GM19025 (cell line): ENCODE measurements around the gene KCNA2.

Experiments
- ATAC-seq: cut with Tn5 transposase; IDR thresholded peaks from one replicate; pipeline ENCODE4 v1.9.1; 2021; ENCODE audit warnings: mild to moderate bottlenecking, low read depth, moderate library complexity; ENCODE audit not compliant: unreplicated experiment

KCNA2 gene

DNA sequence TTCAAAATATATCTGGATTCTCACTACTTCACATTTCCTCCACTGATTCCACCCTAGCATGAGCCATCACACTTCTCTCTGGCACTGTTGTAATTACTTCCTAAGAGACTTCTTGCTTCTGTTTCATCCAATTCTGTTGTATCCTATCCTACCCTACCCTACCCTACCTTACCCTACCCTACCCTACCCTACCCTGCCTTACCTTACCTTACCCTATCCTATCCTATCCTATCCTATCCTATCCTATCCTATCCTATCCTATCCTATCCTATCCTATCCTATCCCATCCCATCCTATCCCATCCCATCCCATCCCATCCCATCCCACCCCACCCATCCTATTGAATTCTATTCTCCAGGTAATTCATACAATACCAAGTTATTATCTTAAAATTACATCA lies 29.7 kb downstream of the KCNA2 start:
- ATAC-seq = no peak

DNA sequence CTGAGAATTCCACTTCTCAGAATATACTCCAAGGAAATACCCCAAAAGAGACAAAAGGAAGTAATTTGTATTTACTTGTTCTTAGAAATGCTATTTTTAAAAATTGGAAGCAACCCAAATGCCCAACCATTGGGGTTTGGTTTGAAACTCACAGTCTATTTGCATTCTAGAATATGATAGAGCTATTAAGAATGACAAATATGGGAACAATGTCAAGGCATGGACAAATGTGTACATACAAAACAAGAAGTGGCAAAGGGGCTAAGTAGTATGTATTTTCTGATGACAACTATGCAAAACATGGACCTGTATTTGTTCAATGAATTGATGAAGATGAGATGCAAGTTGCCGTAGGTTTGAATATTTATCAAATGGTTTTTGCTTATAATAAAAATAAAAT lies 32.8 kb downstream of the KCNA2 start:
- ATAC-seq = no peak

DNA sequence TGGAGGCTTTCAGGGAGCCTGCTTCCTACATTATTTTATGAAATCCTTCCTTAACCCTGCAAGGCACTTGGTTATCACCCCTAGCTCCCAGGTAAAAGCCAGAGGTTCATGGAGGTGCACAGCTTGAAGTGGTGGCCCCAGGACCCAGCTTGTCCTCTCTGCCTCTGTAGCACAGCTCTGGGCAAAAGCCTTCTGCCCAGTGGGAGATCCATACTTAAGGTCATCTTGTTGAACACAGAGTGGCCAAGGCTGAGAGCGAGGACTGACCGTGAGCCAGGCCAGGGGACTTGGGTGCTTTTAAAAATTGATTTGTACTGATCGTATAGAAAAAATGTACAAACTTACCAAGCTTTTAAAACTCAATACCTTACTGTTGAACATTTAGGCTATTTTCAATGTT lies 33.4 kb downstream of the KCNA2 start:
- ATAC-seq = no peak

GRCh38 chr1:110570901-110571300 lies 35.3 kb downstream of the KCNA2 start:
- no peak for ATAC-seq

GRCh38 chr1:110570307-110570706 lies 35.9 kb downstream of the KCNA2 start:
- no peak for ATAC-seq

GRCh38 chr1:110566836-110567235 lies 39.3 kb downstream of the KCNA2 start:
- ATAC-seq = no peak

DNA sequence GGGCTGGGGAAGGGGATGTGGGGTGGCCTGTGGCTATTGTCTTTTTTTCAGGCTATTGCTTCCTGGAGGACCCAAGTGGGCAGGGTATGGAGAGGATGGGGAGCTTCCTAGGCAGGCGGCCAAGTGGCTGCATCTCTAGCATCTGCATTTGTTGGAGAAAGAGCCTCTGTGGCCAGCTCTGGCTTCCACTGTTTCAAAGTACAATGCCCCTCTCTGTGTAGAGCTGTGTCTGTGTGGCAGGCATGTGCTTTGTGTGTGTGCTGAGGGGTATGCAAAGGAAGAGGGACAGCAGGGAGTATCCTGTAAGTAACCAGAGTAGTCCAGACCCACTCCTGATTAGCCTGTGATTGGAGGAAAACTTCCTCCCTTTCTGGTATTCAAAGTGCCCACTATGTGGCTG lies 40.6 kb downstream of the KCNA2 start:
- ATAC-seq = no peak

DNA sequence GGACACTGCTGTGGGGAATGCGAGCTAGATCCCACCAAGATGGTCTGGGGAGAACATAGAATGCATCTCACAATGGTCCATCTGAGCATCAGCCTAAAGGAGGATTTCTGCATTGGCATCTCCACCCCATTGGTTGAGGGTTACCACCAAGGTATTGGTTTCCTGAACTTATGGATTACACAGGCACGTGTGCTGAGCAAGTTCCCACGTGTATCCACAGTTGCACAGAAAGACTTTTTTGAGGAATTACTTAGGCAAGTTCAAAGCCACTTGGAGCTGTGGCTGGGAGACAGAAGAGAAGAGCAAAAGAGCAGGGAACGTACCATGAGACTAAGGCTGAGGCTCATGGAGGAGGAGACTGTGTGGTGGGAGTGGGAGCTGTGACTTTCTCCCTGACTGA lies 43.1 kb downstream of the KCNA2 start:
- ATAC-seq = no peak

- ATAC-seq = no peak
Observed at GRCh38 chr1:110561596-110561995, 44.6 kb downstream of the KCNA2 start.

DNA sequence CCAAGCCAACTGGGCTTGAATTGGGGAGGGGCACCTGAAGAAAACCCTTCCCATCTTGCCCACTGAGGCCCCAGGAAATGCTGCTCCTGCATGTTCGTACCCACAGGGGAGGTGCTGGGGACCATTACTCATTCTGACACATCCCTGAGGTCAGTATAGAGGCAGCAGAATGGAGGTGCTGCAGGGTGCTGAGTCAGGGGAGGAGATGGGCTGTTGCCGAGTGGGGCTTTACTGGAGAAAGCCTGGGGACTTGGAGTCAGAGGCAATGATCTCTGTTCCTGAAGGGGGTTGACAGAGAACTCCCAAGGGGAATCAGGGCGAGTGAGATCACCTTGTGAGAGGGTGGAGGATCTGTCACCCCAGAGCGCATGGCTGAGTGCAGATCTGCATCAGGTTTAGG lies 47.0 kb downstream of the KCNA2 start:
- ATAC-seq = no peak

- ATAC-seq = no peak
Observed at GRCh38 chr1:110557481-110557880, 48.7 kb downstream of the KCNA2 start.

- ATAC-seq = no peak
Observed at GRCh38 chr1:110556471-110556807, 49.7 kb downstream of the KCNA2 start.

DNA sequence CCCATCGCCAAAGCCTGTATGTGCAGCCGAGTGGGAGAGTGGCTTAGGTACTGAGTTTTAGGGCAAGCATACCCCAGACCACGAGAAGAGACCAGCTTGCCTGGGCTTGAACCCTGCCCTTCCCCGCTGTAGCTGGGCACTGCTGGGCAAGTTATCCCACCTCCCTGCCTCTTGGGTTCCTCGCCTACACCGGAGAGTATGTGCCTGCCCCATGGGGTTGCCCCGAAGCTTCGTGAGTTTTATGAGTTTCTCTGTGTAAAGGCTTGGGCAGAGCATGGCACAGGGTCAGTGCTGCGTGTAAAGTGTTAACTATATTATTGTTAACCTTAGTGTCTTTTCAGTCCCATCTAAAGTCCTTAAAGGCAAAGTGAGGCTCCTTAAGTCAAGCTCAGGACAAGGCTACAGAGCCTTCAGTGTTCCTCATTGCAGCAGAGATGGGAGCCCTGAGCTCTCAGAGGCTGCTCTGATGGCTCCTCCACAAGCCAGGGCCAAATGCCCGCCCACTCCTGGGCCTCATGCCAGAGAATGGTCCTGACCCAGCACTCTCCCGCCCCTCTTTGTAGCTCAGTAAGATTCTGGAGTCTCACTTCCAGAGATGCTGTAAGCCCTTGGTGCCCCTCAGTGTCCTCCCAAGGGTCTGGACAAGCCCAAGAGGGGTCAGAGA lies 50.2 kb downstream of the KCNA2 start:
- ATAC-seq = no peak

DNA sequence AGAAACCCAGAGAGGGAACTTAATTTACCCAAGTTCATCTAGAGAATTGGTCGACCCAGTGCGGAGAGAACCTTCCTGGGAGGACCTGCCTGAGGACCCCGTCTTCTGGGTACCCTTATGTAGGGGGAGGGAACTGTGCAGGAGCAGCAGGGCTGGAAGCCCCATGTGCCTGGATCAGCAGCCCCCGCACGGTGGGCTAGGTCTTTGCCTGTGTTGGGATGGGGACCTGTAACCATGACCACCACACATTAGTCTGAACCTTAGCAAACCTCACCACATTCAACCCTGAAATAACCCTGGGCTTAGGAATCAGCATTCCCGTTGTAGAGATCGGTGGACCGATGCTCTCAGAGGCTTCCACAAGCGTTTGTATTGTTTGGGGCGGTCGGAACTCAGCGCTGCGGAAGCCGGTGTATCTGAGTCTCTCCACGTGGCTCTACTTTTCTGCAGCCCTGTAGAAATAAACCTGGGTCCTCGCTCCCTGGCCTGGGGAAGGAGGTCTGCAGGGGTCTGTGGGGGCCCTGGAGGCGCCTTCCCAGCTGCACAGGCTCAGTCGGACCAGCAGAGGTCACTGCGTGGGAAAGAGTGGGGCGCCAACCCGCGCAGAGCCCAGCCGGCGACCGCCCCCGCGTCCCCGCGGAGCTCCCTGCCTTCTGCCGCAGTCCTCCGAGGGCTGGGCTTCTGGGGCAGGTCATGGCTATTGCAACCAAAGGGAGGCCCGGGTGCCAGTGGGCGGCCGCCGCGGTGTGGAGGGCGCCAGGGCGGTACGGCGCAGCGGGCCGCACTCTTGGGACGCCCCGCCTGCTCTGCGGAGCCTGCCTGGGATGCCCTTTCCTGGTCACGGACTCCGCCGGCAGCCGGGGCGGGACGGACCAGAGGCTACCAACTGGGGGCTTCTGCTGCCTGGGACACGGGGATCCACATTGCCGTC lies 51.0 kb downstream of the KCNA2 start:
- no peak for ATAC-seq

- ATAC-seq = no peak
Observed at GRCh38 chr1:110551278-110551809, 54.8 kb downstream of the KCNA2 start.

DNA sequence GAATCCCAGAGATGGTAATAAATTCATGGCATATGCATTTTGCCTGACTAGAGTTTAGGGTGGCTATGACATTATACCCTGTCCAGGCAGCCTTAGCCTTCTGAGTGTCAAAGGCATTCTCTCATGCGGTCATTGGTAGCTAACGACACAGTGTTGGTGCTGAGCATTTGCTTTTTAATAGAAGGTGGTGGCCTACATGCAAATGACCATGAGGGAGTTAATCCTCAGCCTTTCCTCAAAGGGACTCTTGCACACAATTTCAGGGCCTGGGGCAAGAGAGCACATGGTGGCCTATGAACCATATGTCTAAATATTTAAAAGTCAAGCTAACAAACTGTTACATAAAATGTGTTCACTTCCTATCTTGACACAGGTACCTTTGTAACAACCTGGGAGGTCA lies 56.3 kb downstream of the KCNA2 start:
- no peak for ATAC-seq

- ATAC-seq = no peak
Observed at GRCh38 chr1:110548381-110548780, 57.8 kb downstream of the KCNA2 start.

DNA sequence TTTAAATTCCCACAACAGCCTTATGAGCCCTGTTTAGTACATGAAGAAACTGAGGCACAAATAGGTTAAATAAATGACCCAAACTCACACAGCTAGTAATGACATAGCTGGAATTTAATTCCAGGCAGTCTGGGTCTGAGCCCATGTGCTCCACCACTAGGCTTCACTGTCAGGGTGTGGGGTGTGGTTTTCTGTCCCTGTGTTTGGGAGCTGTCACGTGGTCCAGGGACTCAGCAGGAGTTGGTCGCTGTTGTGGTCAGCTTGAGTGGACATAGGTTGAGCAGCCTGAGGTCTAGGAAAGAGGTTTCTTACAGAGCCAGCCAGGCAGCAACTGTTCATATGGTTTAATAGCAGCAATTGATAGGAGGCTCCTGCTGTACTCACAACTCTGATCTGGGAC lies 59.1 kb downstream of the KCNA2 start:
- ATAC-seq = no peak

DNA sequence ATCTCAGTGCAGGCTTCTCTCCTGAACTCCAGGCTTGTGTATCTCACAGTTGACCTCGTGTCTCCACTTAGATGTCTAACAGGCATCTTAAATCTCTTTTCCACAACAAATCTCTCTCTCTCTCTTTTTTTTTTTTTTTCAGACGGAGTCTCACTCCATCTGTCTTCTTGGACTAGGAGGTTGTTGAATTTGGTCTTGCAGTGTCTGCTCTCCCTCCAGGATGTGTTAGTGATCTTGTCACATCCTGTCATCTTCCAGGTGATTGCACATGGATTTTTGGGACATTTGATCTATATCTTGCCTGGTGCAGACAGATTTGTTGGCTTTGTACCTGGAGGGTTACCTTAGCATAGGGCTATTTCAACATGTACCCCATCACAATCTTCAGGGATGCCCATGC lies 60.7 kb downstream of the KCNA2 start:
- no peak for ATAC-seq

- ATAC-seq = no peak
Observed at GRCh38 chr1:110544753-110545152, 61.4 kb downstream of the KCNA2 start.
